GM18858 (cell line): ENCODE data around the gene TYK2.
"Not testable (repeated sequence)": the region's sequence is repeated elsewhere in the genome, so short reads cannot be mapped to it uniquely, and the experiment has no call there.

Source experiments
- ATAC-seq: cut with Tn5 transposase; IDR thresholded peaks from one replicate; pipeline ENCODE4 v1.9.1; 2021; ENCODE audit not compliant: unreplicated experiment

The TYK2 gene

GRCh38 chr19:10377140-10377640 lies 3.2 kb downstream of the TYK2 start:
- not testable (repeated sequence) for ATAC-seq

DNA sequence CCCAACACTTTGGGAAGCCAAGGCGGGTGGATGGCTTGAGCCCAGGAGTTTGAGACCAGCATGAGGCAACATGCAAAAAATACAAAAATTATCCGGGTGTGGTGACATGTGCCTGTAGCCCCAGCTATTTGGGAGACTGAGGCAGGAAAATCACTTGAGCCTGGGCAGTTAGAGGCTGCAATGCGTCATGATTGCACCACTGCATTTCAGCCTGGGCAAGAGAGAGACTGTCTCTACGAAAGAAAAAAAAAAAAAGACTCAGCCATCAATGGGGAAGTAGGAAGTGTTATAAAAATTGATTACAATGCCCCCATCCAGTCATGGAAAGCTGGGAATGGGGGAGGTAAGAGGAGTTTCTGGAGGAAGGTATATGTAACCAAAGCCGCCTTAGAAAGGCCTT lies 5.4 kb downstream of the TYK2 start:
- ATAC-seq, result no peak

DNA sequence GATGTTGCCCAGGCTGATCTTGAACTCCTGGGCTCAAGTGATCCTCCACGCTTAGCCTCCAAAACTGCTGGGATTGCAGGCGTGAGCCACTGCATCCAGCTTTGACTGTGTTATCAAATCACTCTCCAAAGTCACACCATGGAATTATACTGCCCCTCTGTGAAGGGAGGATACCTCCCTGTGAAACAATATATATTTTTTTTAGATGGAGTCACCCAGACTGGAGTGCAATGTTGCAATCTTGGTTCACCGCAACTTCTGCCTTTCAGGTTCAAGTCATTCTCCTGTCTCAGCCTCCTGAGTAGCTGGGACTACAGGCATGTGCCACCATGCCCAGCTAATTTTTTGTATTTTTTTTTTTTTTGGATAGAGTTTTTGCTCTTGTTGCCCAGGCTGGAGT lies 7.7 kb downstream of the TYK2 start:
- no peak for ATAC-seq

DNA sequence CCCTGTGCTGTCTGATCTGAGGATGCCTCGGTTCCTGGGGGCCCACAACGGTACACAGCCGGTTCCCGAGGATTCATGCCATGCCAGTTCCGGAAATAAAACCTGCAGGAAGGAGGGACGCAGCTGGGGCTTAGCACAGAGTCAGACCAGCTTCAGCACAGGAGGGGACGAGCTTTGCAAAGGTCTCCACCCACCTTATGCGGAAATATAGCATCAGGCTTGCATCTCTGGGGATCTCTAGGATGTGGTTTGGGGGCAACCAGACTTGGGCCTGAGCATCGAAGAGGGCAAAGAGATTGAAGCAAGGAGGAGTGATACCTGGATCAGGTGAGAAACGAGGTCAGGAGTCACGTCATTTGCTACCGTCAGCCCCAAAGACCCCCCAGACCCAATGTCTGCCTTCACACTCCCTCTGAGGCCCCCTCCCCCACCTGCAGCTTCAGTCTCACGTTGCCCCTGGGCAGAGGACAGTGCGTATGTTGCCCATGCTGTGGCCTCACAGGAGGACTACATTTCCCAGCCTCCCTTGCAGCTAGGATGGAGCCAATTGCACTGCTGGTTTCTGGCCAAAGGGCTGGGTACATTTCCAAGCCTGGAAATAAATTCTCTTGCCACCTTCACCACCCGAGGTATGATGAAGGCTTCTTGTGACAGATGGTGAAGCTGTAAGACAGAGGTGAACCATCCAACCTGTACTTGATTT lies 12.1 kb downstream of the TYK2 start:
- ATAC-seq, result no peak

- ATAC-seq, result not testable (repeated sequence)
Observed at GRCh38 chr19:10366950-10367512, 13.3 kb downstream of the TYK2 start.

DNA sequence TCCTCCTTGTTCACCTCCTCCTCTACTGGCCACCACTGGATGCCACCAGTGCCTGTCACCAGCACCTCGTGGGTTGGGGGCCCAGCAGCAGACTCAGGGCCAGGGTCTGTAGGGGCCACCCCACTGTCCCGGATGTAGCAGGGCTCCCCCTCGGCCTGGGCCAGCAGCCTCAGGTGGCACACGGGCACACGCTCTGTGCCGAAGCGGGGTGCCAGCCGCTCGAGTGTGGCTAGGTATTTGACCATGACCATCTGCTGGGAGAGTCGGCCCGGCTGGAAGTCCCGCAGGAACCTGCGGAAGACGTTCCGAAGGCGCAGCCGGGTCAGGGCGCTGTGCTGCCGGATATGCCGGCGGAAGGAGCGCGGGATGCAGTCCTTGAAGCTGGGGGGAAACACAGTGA lies 14.9 kb downstream of the TYK2 start:
- no peak for ATAC-seq

DNA sequence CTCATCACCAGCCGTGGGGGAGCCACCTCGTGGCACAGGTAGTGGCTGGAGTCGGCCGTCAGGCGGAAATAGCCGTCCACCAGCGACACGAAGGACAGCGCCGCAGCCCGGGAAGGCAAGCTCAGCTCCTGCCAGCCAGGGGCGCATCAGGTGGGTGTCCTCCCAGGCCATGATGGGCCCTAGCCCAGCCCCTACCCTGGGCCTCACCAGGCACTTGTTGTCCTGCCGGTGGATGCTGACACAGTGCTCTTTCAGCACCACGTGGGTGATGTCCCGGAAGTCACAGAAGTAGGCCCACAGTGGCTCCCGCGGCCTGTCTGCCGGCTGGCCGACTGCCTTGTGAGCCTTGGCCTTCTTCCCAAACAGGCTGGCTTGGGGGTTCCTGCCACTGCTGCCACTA lies 15.7 kb downstream of the TYK2 start:
- no peak for ATAC-seq

GRCh38 chr19:10363789-10364281 lies 16.5 kb downstream of the TYK2 start:
- ATAC-seq, result no peak

GRCh38 chr19:10362259-10362658 lies 18.1 kb downstream of the TYK2 start:
- ATAC-seq, result no peak

DNA sequence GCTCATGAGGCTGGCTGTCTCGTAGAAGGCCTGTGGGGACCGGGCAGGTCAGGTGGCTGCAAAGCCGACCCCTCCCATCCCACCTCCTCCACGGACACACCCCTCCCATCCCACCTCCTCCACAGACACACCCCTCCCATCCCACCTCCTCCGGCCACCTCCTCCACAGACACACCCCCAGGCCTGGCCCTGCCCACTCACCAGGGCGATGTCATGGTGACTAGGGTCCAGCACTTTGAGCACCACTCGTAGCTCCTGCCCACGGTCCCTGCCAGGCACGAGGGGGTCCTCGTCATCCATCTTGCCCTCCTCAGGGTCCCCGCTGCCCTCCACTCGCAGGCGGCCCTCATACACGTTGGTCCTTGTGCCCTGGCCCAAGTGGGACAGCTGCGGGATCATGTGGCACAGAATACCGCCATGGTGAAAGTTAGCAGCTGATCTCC lies 18.8 kb downstream of the TYK2 start:
- ATAC-seq, result no peak

DNA sequence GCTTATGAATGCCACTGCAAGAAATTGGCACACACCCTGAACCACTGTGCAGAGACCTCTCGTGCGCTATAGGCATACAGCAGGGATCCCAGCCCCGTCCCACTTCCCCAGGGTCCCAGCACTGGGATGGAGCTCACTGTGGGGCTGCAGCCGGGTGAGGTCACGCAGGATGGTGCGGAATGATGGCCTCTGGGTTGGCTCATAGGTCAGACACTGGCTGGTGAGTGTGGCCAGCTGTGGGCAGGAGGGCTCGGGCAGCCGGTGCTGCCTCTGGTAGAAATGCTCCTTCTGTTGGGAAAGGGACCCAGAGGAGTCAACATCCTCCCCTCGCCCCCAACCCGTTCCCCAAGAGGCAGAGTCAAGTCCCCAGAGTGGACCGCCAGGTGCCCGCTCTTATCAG lies 23.9 kb downstream of the TYK2 start:
- no peak for ATAC-seq

DNA sequence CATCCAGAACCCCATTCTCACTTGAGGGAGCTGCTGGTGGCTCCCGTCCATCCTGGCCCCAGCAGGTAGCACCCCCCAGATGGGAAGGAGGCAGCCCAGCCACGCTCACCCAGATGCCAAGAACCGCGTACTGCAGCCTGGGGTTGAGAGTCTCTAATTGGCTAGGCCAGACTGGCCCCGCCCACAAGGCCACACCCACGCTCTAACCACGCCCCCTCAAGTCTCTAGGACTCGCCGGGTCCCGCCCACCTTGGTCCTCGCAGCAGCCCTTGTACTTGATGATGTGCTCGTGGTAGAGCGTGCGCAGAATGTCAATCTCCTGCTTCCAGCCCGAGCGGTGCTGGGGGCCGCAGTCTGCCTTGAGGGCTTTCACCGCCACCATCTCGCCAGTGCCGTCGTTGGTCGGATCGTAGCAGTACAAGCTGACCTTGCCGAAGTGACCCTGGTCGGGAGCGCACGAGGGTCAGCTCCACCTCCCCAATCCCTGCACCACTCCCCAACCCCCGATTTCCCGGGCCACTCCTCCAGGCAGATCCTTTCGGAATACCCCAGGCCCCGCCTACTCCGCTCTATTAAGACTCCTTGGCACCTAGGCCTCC lies 26.5 kb downstream of the TYK2 start:
- no peak for ATAC-seq

GRCh38 chr19:10352764-10353671 lies 27.4 kb downstream of the TYK2 start:
- ATAC-seq, result no peak

DNA sequence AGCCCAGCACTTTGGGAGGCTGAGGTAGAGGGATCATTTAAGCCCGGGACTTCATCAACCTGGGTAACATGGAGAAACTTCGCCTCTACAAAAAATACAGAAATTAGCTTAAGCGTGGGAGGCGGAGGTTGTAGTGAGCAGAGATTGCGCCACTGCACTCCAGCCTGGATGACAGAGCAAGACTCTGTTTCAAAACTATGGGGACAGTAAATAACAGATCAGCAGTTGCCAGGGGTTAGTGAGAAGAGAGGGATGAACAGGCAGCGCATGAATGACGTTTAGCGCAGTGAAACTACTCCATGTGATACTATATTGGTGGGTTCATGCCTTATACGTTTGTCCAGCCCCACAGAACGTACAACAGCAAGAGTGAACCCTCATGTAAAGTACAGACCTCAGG lies 33.9 kb downstream of the TYK2 start:
- no peak for ATAC-seq

- no peak for ATAC-seq
Observed at GRCh38 chr19:10344780-10345179, 35.6 kb downstream of the TYK2 start.

DNA sequence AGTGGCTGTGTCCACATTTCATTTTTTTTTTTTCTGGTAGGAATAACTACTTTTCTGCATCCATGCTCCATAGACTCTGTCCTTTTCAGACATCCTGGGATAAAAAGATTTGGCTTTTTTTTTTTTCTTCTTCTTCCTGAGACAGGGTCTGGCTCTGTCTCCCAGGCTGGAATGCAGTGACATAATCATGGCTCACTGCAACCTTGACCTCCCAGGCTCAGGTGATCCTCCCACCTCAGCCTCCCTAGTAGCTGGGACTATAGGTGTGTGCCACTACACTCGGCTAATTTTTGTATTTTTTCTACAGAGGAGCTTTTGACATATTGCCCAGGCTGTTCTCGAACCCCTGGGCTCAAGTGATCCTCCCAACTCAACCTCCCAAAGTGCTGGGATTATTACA lies 36.9 kb downstream of the TYK2 start:
- ATAC-seq, result no peak

DNA sequence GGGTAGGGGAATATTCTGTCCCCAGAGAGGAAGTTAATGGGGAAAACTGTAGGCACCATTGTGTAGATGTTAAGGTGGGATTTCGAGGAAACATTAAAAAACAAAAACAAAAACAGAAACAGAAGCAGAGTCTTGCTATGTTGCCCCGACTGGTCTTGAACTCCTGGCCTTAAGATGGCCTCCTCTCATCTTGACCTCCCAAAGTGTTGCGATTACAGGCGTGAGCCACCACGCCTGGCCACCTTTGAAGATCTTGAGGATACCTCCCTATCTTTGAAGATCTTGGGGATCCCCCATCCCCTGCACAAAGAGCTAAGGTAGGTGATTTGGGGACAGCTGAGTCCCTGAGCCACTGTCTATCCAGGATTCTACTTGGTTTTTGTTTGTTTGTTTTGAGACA lies 40.4 kb downstream of the TYK2 start:
- no peak for ATAC-seq

- ATAC-seq, result no peak
Observed at GRCh38 chr19:10339380-10339960, 40.9 kb downstream of the TYK2 start, which contains the start of gene ICAM3. Gene ICAM3 (minus strand): TSS chr19:10339624. CDS start chr19:10339614, 10 bp downstream.

GRCh38 chr19:10338940-10339339 lies 41.4 kb downstream of the TYK2 start:
- no peak for ATAC-seq

GRCh38 chr19:10336725-10337124 lies 43.6 kb downstream of the TYK2 start:
- not testable (repeated sequence) for ATAC-seq
